HCT116 (cell line): ENCODE results near the gene DCTN2. TPM values are rescaled to one million over a fixed set of nuclear protein-coding genes. Genes with fewer than 3 reads are reported as not detected.

Experiments used
- ATAC-seq: fragments of 200-7000 bp; cut with Tn5 transposase; 2 replicates; pipeline ENCODE4 v1.9.1; 2020; ENCODE audit warnings: mild to moderate bottlenecking, moderate library complexity
- BruUV-seq: library from RNA; stranded (reverse); fragments of 400-500 nt; replicated peaks from 2 replicates; lab custom pipeline; 2021; lab: Mats Ljungman, UMichigan
- CTCF ChIA-PET: fragments of 300-600 bp; sonication (Branson Sonifier 250); formaldehyde crosslinking; loops from one replicate; lab custom pipeline; 2021; ENCODE audit warnings: antibody characterized with exemption; lab: Charles Lee
- POLR2A ChIA-PET: fragments of 300-600, 350-600 bp; sonication (Branson Sonifier 250); formaldehyde crosslinking; loops from one replicate; lab custom pipeline; 2021; ENCODE audit warnings: antibody characterized with exemption; lab: Charles Lee
- RAD21 ChIA-PET, 2 experiments: fragments of 300-600 bp; sonication (Branson Sonifier 250); formaldehyde crosslinking; loops; one replicate each; lab custom pipeline; 2023; ENCODE audit warnings: low total read pairs in 2 of 2; ENCODE audit not compliant: uncharacterized antibody in 2 of 2, unreplicated experiment in 2 of 2, low non-redundant PET in 1 of 2; lab: Charles Lee
- DNase-seq: peaks from one replicate; pipeline ENCODE4 v3.0.0-alpha.2; 2010; ENCODE audit warnings: low read depth, low spot score
- H2AFZ ChIP-seq: fragments of 200-600 bp; shearing (Covaris generic), sonication (generic); 2 replicates; pipeline ENCODE4 v1.6.1; 2017; ENCODE audit warnings: low read depth, mixed run types, mixed read lengths, antibody characterized with exemption, low read length; ENCODE audit not compliant: poor library complexity, severe bottlenecking
- H3K27ac ChIP-seq: 2 replicates; pipeline ENCODE4 v1.5.1; 2012; ENCODE audit warnings: low read depth, low read length
- H3K27me3 ChIP-seq: fragments of 200-600 bp; sonication (generic); 2 replicates; pipeline ENCODE4 v1.6.1; 2016; ENCODE audit warnings: mixed run types, low read length, mixed read lengths; ENCODE audit not compliant: insufficient read depth
- H3K36me3 ChIP-seq, 2 experiments: fragments of 200-500 bp in 1 of 2; fragments of 200-600 bp in 1 of 2; sonication (Bioruptor generic) in 1 of 2; sonication (generic) in 1 of 2; 2 replicates each; pipeline versions ENCODE4 v1.5.1 to v1.6.1; 2014 to 2016; ENCODE audit warnings: low read length in 2 of 2, inconsistent platforms in 1 of 2, mixed read lengths in 1 of 2, mixed run types in 1 of 2; ENCODE audit not compliant: insufficient read depth in 2 of 2, control insufficient read depth in 1 of 2
- H3K4me1 ChIP-seq, 2 experiments: fragments of 200-600 bp in 1 of 2; sonication (generic) in 1 of 2; 2 replicates each; pipeline versions ENCODE4 v1.5.1 to v1.6.1; 2012 to 2017; ENCODE audit warnings: low read length in 2 of 2, inconsistent platforms in 1 of 2, mild to moderate bottlenecking in 1 of 2, mixed read lengths in 1 of 2, mixed run types in 1 of 2, moderate library complexity in 1 of 2; ENCODE audit not compliant: insufficient read depth in 2 of 2, control insufficient read depth in 1 of 2
- H3K4me2 ChIP-seq: fragments of 200-600 bp; sonication (generic); 2 replicates; pipeline ENCODE4 v1.6.1; 2017; ENCODE audit warnings: mixed run types, low read length, mixed read lengths
- H3K4me3 ChIP-seq, 2 experiments: fragments of 200-600 bp in 1 of 2; sonication (generic) in 1 of 2; replicated peaks in 1 of 2; 2 replicates each; pipeline ENCODE4 v1.5.1; 2011 to 2016; ENCODE audit warnings: low read length in 2 of 2, control low read depth in 1 of 2, low read depth in 1 of 2, mild to moderate bottlenecking in 1 of 2, mixed read lengths in 1 of 2, mixed run types in 1 of 2
- H3K79me2 ChIP-seq: fragments of 200-600 bp; sonication (generic); 2 replicates; pipeline ENCODE4 v1.6.1; 2017; ENCODE audit warnings: mild to moderate bottlenecking, mixed run types, low read length, moderate library complexity, mixed read lengths; ENCODE audit not compliant: insufficient read depth
- H3K9ac ChIP-seq: fragments of 200-600 bp; sonication (generic); 2 replicates; pipeline ENCODE4 v1.6.1; 2016; ENCODE audit warnings: low read length, mixed read lengths
- H3K9me2 ChIP-seq: fragments of 200-600 bp; sonication (generic), shearing (Covaris generic); 2 replicates; pipeline ENCODE4 v1.6.1; 2017; ENCODE audit warnings: mixed run types, mild to moderate bottlenecking, moderate library complexity; ENCODE audit not compliant: insufficient read depth
- H3K9me3 ChIP-seq, 2 experiments: fragments of 200-500 bp in 1 of 2; fragments of 200-600 bp in 1 of 2; sonication (Bioruptor generic) in 1 of 2; sonication (generic) in 1 of 2; 2 replicates each; pipeline ENCODE4 v1.6.1; 2014 to 2017; ENCODE audit warnings: low read length in 2 of 2, mixed read lengths in 2 of 2, inconsistent platforms in 1 of 2, low read depth in 1 of 2, mild to moderate bottlenecking in 1 of 2, mixed run types in 1 of 2, moderate library complexity in 1 of 2; ENCODE audit not compliant: control insufficient read depth in 1 of 2, insufficient read depth in 1 of 2
- H4K20me1 ChIP-seq: fragments of 200-600 bp; sonication (generic), shearing (Covaris generic); 2 replicates; pipeline ENCODE4 v1.6.1; 2017; ENCODE audit warnings: mixed run types, mild to moderate bottlenecking, moderate library complexity; ENCODE audit not compliant: insufficient read depth
- CBX3 ChIP-seq: IDR thresholded peaks from 2 replicates; pipeline ENCODE4 v1.6.1; 2012; ENCODE audit warnings: low read depth
- CTCF ChIP-seq, 3 experiments: fragments of 200-600 bp in 1 of 3; sonication (generic) in 1 of 3; IDR thresholded peaks in 2 of 3; conservative IDR thresholded peaks in 1 of 3; 2 replicates each; pipeline ENCODE4 v1.5.1; 2012 to 2017; ENCODE audit warnings: low read depth in 2 of 3, low read length in 2 of 3, antibody characterized with exemption in 1 of 3, borderline replicate concordance in 1 of 3, control low read depth in 1 of 3, mild to moderate bottlenecking in 1 of 3, mixed read lengths in 1 of 3, mixed run types in 1 of 3, moderate library complexity in 1 of 3; ENCODE audit not compliant: insufficient read depth in 1 of 3
- EGR1 ChIP-seq: IDR thresholded peaks from 2 replicates; pipeline ENCODE4 v1.6.1; 2012; ENCODE audit warnings: low read depth
- ELF1 ChIP-seq: IDR thresholded peaks from 2 replicates; pipeline ENCODE4 v1.6.1; 2012; ENCODE audit warnings: low read depth, borderline replicate concordance
- EZH2 ChIP-seq: fragments of 200-600 bp; sonication (generic); IDR thresholded peaks from 2 replicates; pipeline ENCODE4 v1.6.1; 2017; ENCODE audit warnings: antibody characterized with exemption, mixed run types
- EZH2phosphoT487 ChIP-seq: fragments of 200-600 bp; IDR thresholded peaks from 2 replicates; pipeline ENCODE4 v1.6.1; 2018; ENCODE audit warnings: antibody characterized with exemption, borderline replicate concordance
- MAX ChIP-seq: IDR thresholded peaks from 2 replicates; pipeline ENCODE4 v1.6.1; 2012
- POLR2A ChIP-seq: IDR thresholded peaks from 2 replicates; pipeline ENCODE4 v1.7.0; 2011; ENCODE audit warnings: borderline replicate concordance; ENCODE audit not compliant: insufficient read depth, insufficient read length; ENCODE audit errors: extremely low read depth
- POLR2AphosphoS5 ChIP-seq: IDR thresholded peaks from 2 replicates; pipeline ENCODE4 v1.6.1; 2011; ENCODE audit warnings: mild to moderate bottlenecking, low read depth, low read length, moderate library complexity
- RAD21 ChIP-seq: IDR thresholded peaks from 2 replicates; pipeline ENCODE4 v1.6.1; 2012; ENCODE audit warnings: low read depth, mild to moderate bottlenecking
- REST ChIP-seq: IDR thresholded peaks from 2 replicates; pipeline ENCODE4 v1.6.1; 2012; ENCODE audit warnings: low read depth
- SIN3A ChIP-seq: IDR thresholded peaks from 2 replicates; pipeline ENCODE4 v1.6.1; 2012; ENCODE audit warnings: low read depth
- SP1 ChIP-seq: IDR thresholded peaks from 2 replicates; pipeline ENCODE4 v1.6.1; 2012; ENCODE audit warnings: low read depth
- SRF ChIP-seq: IDR thresholded peaks from 2 replicates; pipeline ENCODE4 v1.6.1; 2012; ENCODE audit warnings: low read depth
- TCF7L2 ChIP-seq: IDR thresholded peaks from 2 replicates; pipeline ENCODE4 v1.7.0; 2011; ENCODE audit warnings: borderline replicate concordance, inconsistent platforms; ENCODE audit not compliant: insufficient read depth, insufficient read length; ENCODE audit errors: extremely low read depth
- YY1 ChIP-seq: IDR thresholded peaks from 2 replicates; pipeline ENCODE4 v1.6.1; 2011; ENCODE audit warnings: low read length, low read depth, moderate library complexity, mild to moderate bottlenecking; ENCODE audit not compliant: insufficient replicate concordance; ENCODE audit errors: extremely low read depth
- ZFX ChIP-seq: fragments of 450-650 bp; IDR thresholded peaks from 2 replicates; pipeline ENCODE4 v1.6.1; 2017
- intact Hi-C: fragments of 100-400 bp; cut with micrococcal nuclease; formaldehyde crosslinking; loops from 2 replicates; pipeline ENCODE4 v1.10.0; 2022
- total RNA-seq: library from RNA; stranded (reverse); gene quantifications from one replicate; pipeline ENCODE4 v1.2.1, GENCODE V29; 2021; ENCODE audit not compliant: unreplicated experiment

The DCTN2 gene
- total RNA-seq, 1 experiment from 2014 or later: 95.9 TPM

- TF ChIP-seq CTCF (IDR thresholded peaks at IDR 0.05 in 2 of 3, conservative IDR thresholded peaks at IDR 0.05 in 1 of 3; ENCODE audit: borderline replicate concordance in 1 of 3, insufficient read depth in 1 of 3, low read depth in 2 of 3, low read length in 2 of 3): no peak
- TF ChIP-seq SRF: no peak
- TF ChIP-seq YY1: no peak
- no peak for TF ChIP-seq RAD21
Observed at GRCh38 chr12:57564178-57564740, 17.3 kb upstream of the DCTN2 start (continued).

GRCh38 chr12:57563358-57563757, 16.4 kb upstream of the DCTN2 start:
- H3K4me2 ChIP-seq: no peak overlapping the region
- DNase-seq (no peak), ATAC-seq (no peak)
- H3K9me2 ChIP-seq: no peaks in the 10 kb centered on the region
- peaks cover 9 to 11% of the 10 kb centered on the region in 2 experiments for H3K4me1 ChIP-seq
- no peaks in the 10 kb centered on the region for H3K9me3 ChIP-seq
- H3K4me3 ChIP-seq: no peak overlapping the region
- no TSS peak for BruUV-seq
- ChIA-PET POLR2A (no interaction called here), RAD21 (no interaction called here), CTCF (no interaction called here)
- no peak overlapping the region for H2AFZ ChIP-seq
- H3K36me3 ChIP-seq: no peaks in the 10 kb centered on the region; a peak in 1 of 4 replicates
- H4K20me1 ChIP-seq: no peaks in the 10 kb centered on the region
- intact Hi-C loops: no loop called here
- no peak overlapping the region for H3K27ac ChIP-seq
- no peaks in the 10 kb centered on the region for H3K27me3 ChIP-seq
- H3K9ac ChIP-seq: no peak overlapping the region
- H3K79me2 ChIP-seq: no peaks in the 10 kb centered on the region
- TF ChIP-seq EGR1 (no peak), SP1 (no peak), MAX (no peak), REST (no peak), ZFX (no peak), TCF7L2 (no peak), ELF1 (no peak), CTCF (IDR thresholded peaks at IDR 0.05 in 2 of 3, conservative IDR thresholded peaks at IDR 0.05 in 1 of 3; ENCODE audit: borderline replicate concordance in 1 of 3, insufficient read depth in 1 of 3, low read depth in 2 of 3, low read length in 2 of 3) (no peak), POLR2AphosphoS5 (no peak), EZH2 (no peak), POLR2A (no peak), SRF (no peak), SIN3A (no peak), EZH2phosphoT487 (no peak), YY1 (no peak), CBX3 (no peak)
